Panc1 (cell line): ENCODE measurements around the gene MAPKBP1.
A peak's percentile ranks its signal among the peaks of the same experiment; 100 is the strongest.

Source experiments
- POLR2AphosphoS5 ChIP-seq: IDR thresholded peaks from 2 replicates; pipeline ENCODE4 v1.6.1; 2012; ENCODE audit warnings: mild to moderate bottlenecking, low read depth, low read length, moderate library complexity
- TF ChIP-seq, protein P1 (sequence below): fragments of 450-650 bp; IDR thresholded peaks from 2 replicates; pipeline ENCODE4 v1.5.1; 2017; ENCODE audit warnings: mild to moderate bottlenecking

DNA sequence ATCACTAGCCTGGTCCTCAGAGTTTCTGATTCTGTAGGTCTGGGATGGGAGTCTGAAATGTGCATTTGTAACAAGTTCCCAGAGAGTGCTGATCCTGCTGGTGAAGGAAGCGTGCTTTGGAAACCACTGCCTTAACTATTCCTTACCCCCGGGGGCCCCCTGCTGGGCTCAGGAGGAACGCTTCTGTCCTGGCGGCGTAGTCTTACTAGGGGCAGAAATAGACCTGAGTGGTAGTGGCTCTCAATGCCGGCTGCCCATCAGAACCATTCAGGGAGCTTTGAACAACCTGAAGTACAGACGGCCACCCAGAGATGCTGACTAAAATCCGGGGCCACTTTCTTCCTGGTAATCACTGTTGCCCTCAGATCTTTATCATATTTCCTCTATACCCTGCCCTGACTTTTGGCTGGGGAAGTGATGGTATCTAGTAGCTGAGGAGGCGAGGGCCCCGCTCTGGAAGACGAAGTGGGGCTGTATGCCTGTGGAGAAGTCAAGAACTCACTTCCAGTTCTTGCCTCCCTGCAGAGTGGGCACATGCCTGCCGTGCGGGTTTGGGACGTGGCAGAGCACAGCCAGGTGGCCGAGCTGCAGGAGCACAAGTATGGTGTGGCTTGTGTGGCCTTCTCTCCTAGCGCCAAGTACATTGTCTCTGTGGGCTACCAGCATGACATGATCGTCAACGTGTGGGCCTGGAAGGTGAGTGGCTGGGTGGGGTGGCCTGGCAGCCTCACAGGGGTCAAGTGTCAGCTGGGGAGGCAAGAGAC, 37.3 kb downstream of the MAPKBP1 start:
- TF ChIP-seq, protein P1, sequence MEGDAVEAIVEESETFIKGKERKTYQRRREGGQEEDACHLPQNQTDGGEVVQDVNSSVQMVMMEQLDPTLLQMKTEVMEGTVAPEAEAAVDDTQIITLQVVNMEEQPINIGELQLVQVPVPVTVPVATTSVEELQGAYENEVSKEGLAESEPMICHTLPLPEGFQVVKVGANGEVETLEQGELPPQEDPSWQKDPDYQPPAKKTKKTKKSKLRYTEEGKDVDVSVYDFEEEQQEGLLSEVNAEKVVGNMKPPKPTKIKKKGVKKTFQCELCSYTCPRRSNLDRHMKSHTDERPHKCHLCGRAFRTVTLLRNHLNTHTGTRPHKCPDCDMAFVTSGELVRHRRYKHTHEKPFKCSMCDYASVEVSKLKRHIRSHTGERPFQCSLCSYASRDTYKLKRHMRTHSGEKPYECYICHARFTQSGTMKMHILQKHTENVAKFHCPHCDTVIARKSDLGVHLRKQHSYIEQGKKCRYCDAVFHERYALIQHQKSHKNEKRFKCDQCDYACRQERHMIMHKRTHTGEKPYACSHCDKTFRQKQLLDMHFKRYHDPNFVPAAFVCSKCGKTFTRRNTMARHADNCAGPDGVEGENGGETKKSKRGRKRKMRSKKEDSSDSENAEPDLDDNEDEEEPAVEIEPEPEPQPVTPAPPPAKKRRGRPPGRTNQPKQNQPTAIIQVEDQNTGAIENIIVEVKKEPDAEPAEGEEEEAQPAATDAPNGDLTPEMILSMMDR = peak; percentile 93
- no peak for TF ChIP-seq POLR2AphosphoS5
